Chondrocyte (in vitro differentiated cells): ENCODE results near the gene USP3. TPM values are rescaled to one million over a fixed set of nuclear protein-coding genes. Genes with fewer than 3 reads are reported as not detected.

Source experiments
- DNase-seq: peaks from one replicate; pipeline ENCODE4 v3.0.0; 2021; ENCODE audit warnings: mixed read lengths, low spot score
- H3K27ac Mint-ChIP-seq: one replicate; pipeline ENCODE4 v1.8.0; 2021; ENCODE audit warnings: mild to moderate bottlenecking, moderate library complexity, mixed read lengths; ENCODE audit not compliant: unreplicated experiment
- H3K27me3 Mint-ChIP-seq: 2 replicates; pipeline ENCODE4 v1.8.0; 2021; ENCODE audit warnings: low read depth, mixed read lengths
- H3K36me3 Mint-ChIP-seq: 2 replicates; pipeline ENCODE4 v1.8.0; 2021; ENCODE audit warnings: low read depth, mixed read lengths
- H3K4me1 Mint-ChIP-seq: 2 replicates; pipeline ENCODE4 v1.8.0; 2021; ENCODE audit warnings: low read depth, mild to moderate bottlenecking, mixed read lengths
- H3K4me3 Mint-ChIP-seq: one replicate; pipeline ENCODE4 v1.8.0; 2021; ENCODE audit warnings: mild to moderate bottlenecking, moderate library complexity, mixed read lengths; ENCODE audit not compliant: unreplicated experiment
- H3K9me3 Mint-ChIP-seq: 2 replicates; pipeline ENCODE4 v1.8.0; 2021; ENCODE audit warnings: low read depth, mixed read lengths
- total RNA-seq: library from RNA; stranded (reverse); gene quantifications from 3 replicates; pipeline ENCODE4 v1.2.1, GENCODE V29; 2021
- TF ChIP-seq, protein P1 (sequence below): fragments of 200-600 bp; sonication (generic); IDR thresholded peaks from 2 replicates; pipeline ENCODE4 v1.5.0; 2021; ENCODE audit warnings: antibody characterized with exemption, mild to moderate bottlenecking, moderate library complexity

Gene USP3
- total RNA-seq, 1 donor from 2014 or later, result 27.6 TPM

DNA sequence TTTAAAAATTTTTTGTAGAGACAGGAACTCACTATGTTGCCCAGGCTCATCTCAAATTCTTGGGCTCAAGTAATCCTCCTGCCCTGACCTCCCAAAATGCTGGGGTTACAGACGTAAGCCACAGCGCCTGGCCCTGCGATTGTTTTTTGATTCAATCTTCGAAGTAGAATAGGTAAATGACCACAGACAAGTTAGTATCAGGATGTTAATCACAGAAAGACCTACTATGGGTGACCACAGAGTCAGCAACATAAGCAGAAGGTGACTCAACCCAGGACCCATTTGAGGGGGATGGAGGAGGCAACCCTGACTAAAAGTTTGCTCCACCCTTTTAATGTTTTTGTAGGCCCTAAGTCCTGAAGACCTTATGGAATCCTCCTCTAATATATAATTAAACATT lies 10.0 kb upstream of the USP3 start:
- TF ChIP-seq, protein P1, sequence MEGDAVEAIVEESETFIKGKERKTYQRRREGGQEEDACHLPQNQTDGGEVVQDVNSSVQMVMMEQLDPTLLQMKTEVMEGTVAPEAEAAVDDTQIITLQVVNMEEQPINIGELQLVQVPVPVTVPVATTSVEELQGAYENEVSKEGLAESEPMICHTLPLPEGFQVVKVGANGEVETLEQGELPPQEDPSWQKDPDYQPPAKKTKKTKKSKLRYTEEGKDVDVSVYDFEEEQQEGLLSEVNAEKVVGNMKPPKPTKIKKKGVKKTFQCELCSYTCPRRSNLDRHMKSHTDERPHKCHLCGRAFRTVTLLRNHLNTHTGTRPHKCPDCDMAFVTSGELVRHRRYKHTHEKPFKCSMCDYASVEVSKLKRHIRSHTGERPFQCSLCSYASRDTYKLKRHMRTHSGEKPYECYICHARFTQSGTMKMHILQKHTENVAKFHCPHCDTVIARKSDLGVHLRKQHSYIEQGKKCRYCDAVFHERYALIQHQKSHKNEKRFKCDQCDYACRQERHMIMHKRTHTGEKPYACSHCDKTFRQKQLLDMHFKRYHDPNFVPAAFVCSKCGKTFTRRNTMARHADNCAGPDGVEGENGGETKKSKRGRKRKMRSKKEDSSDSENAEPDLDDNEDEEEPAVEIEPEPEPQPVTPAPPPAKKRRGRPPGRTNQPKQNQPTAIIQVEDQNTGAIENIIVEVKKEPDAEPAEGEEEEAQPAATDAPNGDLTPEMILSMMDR, result no peak
- no peaks in the 10 kb centered on the region for H3K36me3 Mint-ChIP-seq
- DNase-seq, result no peak
- peaks cover 13% of the 10 kb centered on the region for H3K4me1 Mint-ChIP-seq
- peaks cover 7% of the 10 kb centered on the region for H3K27me3 Mint-ChIP-seq
- H3K4me3 Mint-ChIP-seq, result no peak overlapping the region
- H3K27ac Mint-ChIP-seq, result no peak overlapping the region
- H3K9me3 Mint-ChIP-seq, result no peaks in the 10 kb centered on the region

- Mint-ChIP-seq H3K27ac (no peak overlapping the region), H3K36me3 (no peaks in the 10 kb centered on the region), H3K4me1 (peaks cover 15% of the 10 kb centered on the region), H3K4me3 (no peak overlapping the region), H3K27me3 (peaks cover 7% of the 10 kb centered on the region), H3K9me3 (no peaks in the 10 kb centered on the region)
- no peak for DNase-seq
- TF ChIP-seq, protein P1, result no peak
These were observed 9.1 kb upstream of the USP3 start for GRCh38 chr15:63495343-63495742.

- Mint-ChIP-seq H3K36me3 (no peaks in the 10 kb centered on the region), H3K27ac (no peak overlapping the region), H3K4me1 (peaks cover 21% of the 10 kb centered on the region), H3K4me3 (no peak overlapping the region), H3K9me3 (no peaks in the 10 kb centered on the region), H3K27me3 (peaks cover 7% of the 10 kb centered on the region)
- TF ChIP-seq, protein P1, result no peak
- no peak for DNase-seq
These were observed 8.5 kb upstream of the USP3 start for GRCh38 chr15:63495780-63496488.

- no peaks in the 10 kb centered on the region for H3K36me3 Mint-ChIP-seq
- peaks cover 7% of the 10 kb centered on the region for H3K27me3 Mint-ChIP-seq
- H3K4me1 Mint-ChIP-seq, result peaks cover 30% of the 10 kb centered on the region
- TF ChIP-seq, protein P1, result no peak
- no peak for DNase-seq
- H3K9me3 Mint-ChIP-seq, result no peaks in the 10 kb centered on the region
- no peak overlapping the region for H3K27ac Mint-ChIP-seq
- no peak overlapping the region for H3K4me3 Mint-ChIP-seq
These were observed 6.5 kb upstream of the USP3 start for GRCh38 chr15:63497642-63498467.

DNA sequence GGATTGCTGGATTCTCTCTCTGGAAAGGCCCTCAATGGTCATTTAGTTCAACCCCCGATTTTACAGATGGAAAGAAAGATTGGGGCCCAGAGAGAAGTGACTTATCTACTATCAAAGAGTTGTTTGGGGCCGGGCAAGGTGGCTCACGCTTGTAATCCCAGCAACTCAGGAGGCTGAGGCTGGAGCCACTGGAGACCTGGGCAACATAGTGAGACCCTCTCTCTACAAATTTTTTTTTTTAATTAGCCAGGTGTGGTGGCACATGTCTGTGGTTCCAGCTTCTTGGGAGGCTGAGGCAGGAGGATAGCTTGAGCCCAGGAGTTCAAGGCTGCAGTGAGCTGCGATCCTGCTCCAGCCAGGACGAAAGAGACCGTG lies 5.2 kb upstream of the USP3 start:
- Mint-ChIP-seq H3K4me1 (peaks cover 37% of the 10 kb centered on the region), H3K9me3 (no peaks in the 10 kb centered on the region), H3K4me3 (no peak overlapping the region), H3K27ac (no peak overlapping the region), H3K27me3 (peaks cover 7% of the 10 kb centered on the region), H3K36me3 (no peaks in the 10 kb centered on the region)
- TF ChIP-seq, protein P1, result no peak
- DNase-seq, result no peak
